Measurements from ENCODE around the gene HMGXB3.

HMGXB3 gene

DNA sequence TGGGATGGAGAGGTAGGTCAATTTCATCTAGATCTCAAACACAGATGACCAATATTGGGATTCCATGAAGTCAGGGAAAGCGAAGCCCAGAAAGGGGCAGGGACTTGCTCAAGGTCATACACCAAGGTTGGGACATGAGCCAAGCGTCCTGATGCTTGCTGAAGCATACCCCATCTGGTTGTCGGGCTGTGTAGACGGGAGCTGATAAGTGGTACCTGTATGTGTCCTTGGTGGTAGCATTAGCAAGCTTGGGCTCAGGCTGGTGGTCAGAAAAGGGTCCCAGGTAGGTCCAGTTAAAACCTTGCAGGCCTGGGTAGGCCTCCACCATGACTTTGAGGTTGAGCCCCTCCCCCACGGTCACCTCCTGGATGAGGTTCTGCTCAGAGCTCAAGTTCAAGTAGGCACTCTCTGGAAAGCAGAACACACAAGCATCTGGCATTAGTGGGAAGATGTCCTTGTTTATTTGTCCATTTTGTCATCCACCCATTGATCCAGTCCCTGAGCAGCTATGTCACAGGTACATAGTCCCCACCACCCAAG is 72.6 kb downstream of the HMGXB3 start:
- no peak overlapping the region for H3K4me3 Mint-ChIP-seq
- TF ChIP-seq CTCF (IDR thresholded peaks at IDR 0.05; ENCODE audit: unreplicated experiment in 3 of 3) = no peak
- no peaks in the 10 kb centered on the region for H3K27me3 Mint-ChIP-seq (ENCODE audit: low read depth)
- no peak overlapping the region for H3K27ac Mint-ChIP-seq
- no peaks in the 10 kb centered on the region for H3K9me3 Mint-ChIP-seq
- H3K36me3 Mint-ChIP-seq (ENCODE audit: low read depth) = no peaks in the 10 kb centered on the region
- H3K4me1 Mint-ChIP-seq = peaks cover 5% of the 10 kb centered on the region

DNA sequence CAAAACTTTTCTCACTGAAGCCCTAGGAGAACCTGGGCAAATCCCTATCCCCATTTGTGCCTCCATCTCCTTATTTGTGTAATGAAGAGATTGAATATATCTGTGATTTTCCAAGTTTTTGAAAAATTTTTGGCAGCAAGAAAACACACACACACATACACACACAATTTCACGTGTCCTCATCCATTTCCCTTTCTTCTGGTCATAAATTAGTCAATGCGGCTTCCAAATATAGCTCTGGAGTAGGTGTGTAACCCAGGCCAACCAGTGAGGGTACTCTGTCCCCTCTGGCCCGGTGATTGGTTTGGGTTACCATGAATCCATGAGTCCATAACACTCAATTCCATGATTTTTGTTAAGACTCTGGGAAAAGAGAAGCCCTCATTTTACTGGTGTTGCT is 73.1 kb downstream of the HMGXB3 start:
- no peaks in the 10 kb centered on the region for H3K36me3 Mint-ChIP-seq (ENCODE audit: low read depth)
- no peak overlapping the region for H3K4me3 Mint-ChIP-seq
- H3K9me3 Mint-ChIP-seq = no peaks in the 10 kb centered on the region
- peaks cover 5% of the 10 kb centered on the region for H3K27me3 Mint-ChIP-seq (ENCODE audit: low read depth)
- H3K27ac Mint-ChIP-seq = no peak overlapping the region
- no peak for TF ChIP-seq CTCF (IDR thresholded peaks at IDR 0.05; ENCODE audit: unreplicated experiment in 3 of 3)
- peaks cover 3% of the 10 kb centered on the region for H3K4me1 Mint-ChIP-seq

- no peaks in the 10 kb centered on the region for H3K36me3 Mint-ChIP-seq (ENCODE audit: low read depth)
- no peak overlapping the region for H3K4me3 Mint-ChIP-seq
- no peak for TF ChIP-seq CTCF (IDR thresholded peaks at IDR 0.05; ENCODE audit: unreplicated experiment in 3 of 3)
- H3K27me3 Mint-ChIP-seq (ENCODE audit: low read depth) = peaks cover 11% of the 10 kb centered on the region
- H3K9me3 Mint-ChIP-seq = no peaks in the 10 kb centered on the region
- H3K27ac Mint-ChIP-seq = no peak overlapping the region
- H3K4me1 Mint-ChIP-seq = no peaks in the 10 kb centered on the region
These were observed 74.7 kb downstream of the HMGXB3 start for GRCh38 chr5:150075233-150075632.

DNA sequence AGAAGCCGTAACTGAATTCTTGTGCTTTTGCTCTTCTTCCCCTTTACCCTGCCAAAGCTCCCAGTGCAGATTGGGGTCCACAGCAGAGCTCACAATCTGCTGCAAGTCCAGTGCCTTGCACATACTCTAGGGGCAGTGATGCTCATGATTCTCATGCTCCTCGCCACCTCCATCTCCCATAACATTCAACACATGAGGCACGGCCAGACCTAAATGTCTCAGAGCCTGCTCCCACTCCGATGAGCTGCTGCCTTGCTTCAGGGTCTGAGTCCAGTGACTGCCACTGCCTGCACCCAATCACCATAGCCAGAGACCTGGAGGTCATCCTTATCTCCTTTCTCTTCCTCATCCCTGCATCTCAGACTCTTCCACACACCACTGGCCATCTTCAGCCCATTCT is 75.3 kb downstream of the HMGXB3 start:
- no peak overlapping the region for H3K27ac Mint-ChIP-seq
- peaks cover 11% of the 10 kb centered on the region for H3K27me3 Mint-ChIP-seq (ENCODE audit: low read depth)
- no peaks in the 10 kb centered on the region for H3K36me3 Mint-ChIP-seq (ENCODE audit: low read depth)
- H3K4me3 Mint-ChIP-seq = no peak overlapping the region
- no peaks in the 10 kb centered on the region for H3K9me3 Mint-ChIP-seq
- no peak for TF ChIP-seq CTCF (IDR thresholded peaks at IDR 0.05; ENCODE audit: unreplicated experiment in 3 of 3)
- H3K4me1 Mint-ChIP-seq = no peaks in the 10 kb centered on the region

- Mint-ChIP-seq H3K36me3 (ENCODE audit: low read depth) (no peaks in the 10 kb centered on the region), H3K4me3 (no peak overlapping the region), H3K9me3 (no peaks in the 10 kb centered on the region), H3K4me1 (peaks cover 10% of the 10 kb centered on the region), H3K27me3 (ENCODE audit: low read depth) (peaks cover 11% of the 10 kb centered on the region), H3K27ac (no peak overlapping the region)
- TF ChIP-seq CTCF (IDR thresholded peaks at IDR 0.05; ENCODE audit: unreplicated experiment in 3 of 3) = no peak
These were observed 76.5 kb downstream of the HMGXB3 start for GRCh38 chr5:150077060-150077459.

GRCh38 chr5:150077996-150078801 is 77.7 kb downstream of the HMGXB3 start:
- H3K4me1 Mint-ChIP-seq = peaks cover 16% of the 10 kb centered on the region

More at GRCh38 chr5:150077996-150078801, 77.7 kb downstream of the HMGXB3 start:
- TF ChIP-seq CTCF (IDR thresholded peaks at IDR 0.05; ENCODE audit: unreplicated experiment in 3 of 3) = no peak
- Mint-ChIP-seq H3K27ac (no peak overlapping the region), H3K4me3 (no peak overlapping the region), H3K36me3 (ENCODE audit: low read depth) (no peaks in the 10 kb centered on the region), H3K27me3 (ENCODE audit: low read depth) (peaks cover 11% of the 10 kb centered on the region), H3K9me3 (no peaks in the 10 kb centered on the region)
